Coronary artery (tissue), 2 donors: ENCODE measurements around the gene SCEL.

Experiments used
- DNase-seq: peaks from one replicate; pipeline ENCODE4 v3.0.0-alpha.2; 2017; ENCODE audit warnings: low spot score
- H3K27ac ChIP-seq, 2 donors: fragments of 200-600 bp; sonication (generic); one replicate each; pipeline ENCODE4 v1.5.1; 2016 to 2019
- H3K4me3 ChIP-seq: fragments of 200-600 bp; sonication (generic); 2 replicates; pipeline ENCODE4 v1.5.1; 2016; ENCODE audit warnings: mild to moderate bottlenecking, moderate library complexity
- TF ChIP-seq, protein P1 (sequence below): fragments of 200-600 bp; sonication (generic); IDR thresholded peaks from one replicate; pipeline ENCODE4 v1.5.1; 2019; ENCODE audit warnings: antibody characterized with exemption

Gene SCEL, protein sequence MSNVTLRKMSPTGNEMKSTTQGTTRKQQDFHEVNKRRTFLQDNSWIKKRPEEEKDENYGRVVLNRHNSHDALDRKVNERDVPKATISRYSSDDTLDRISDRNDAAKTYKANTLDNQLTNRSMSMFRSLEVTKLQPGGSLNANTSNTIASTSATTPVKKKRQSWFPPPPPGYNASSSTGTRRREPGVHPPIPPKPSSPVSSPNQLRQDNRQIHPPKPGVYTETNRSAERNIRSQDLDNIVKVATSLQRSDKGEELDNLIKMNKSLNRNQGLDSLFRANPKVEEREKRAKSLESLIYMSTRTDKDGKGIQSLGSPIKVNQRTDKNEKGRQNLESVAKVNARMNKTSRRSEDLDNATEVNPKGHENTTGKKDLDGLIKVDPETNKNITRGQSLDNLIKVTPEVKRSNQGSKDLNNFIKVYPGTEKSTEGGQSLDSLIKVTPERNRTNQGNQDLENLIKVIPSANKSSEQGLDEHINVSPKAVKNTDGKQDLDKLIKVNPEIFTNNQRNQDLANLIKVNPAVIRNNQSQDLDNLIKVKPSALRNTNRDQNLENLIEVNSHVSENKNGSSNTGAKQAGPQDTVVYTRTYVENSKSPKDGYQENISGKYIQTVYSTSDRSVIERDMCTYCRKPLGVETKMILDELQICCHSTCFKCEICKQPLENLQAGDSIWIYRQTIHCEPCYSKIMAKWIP

DNA sequence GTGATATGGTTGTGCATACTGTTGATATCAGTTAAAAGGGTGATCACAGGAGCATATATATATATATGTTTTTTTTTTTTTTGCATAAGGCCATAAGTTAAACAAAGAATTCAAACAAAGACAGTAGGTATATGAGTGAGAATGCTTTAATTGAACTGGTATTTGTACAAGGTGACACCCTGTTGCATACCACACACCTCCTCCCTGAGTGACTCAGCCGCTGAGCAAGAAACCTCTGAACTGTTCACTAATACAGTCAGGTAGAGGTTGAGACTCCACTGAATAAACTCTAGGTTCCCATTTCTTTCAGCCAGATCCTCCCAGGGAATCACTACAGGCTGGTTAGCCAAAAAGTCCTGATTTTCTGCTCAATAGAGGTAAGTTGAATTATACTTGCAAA, at the start of gene SCEL:
SCEL (plus strand) TSS at position 259 of the 400 bp plus-strand sequence. CDS start 20,170 bp downstream, outside the sequence.
- H3K27ac ChIP-seq: no peak within 1 kb of the TSS
- no peak within 1 kb of the TSS for H3K4me3 ChIP-seq

DNA sequence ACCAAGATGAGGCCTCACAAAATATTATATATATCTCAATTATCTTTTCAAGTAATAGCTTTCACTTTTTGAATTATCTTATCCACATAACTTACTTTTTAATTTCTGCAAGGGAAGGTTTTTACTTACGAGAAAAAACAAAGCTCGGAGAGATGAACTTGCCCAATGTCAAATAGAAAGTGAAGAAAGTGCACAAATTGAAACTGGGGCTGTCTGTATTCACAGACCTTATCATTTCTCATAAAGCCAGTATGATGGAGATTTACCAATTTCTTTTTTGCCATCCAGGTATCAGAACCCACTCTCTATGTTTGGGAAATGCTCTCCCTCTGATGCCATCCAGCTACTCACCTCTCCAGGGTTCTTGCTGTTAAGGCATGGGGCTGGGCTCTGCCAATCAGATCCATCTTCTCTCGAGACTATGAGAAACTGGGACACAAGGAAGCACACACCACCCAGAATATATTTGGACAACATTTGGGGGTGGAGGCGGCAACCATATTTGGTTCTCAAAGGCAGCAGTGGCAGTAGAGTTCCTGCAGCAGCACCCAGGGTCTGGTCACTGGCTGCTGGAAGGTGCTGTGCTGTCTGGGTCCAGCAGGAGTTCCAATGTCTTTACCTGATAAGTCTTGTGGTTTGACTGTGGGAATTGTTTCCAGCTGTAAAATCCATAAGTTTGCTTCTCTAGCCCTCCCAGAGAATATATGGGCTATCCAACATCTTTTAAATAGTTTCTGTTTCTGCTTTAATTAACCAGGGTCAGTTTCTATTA, 45.8 kb upstream of the SCEL start:
- TF ChIP-seq, protein P1, sequence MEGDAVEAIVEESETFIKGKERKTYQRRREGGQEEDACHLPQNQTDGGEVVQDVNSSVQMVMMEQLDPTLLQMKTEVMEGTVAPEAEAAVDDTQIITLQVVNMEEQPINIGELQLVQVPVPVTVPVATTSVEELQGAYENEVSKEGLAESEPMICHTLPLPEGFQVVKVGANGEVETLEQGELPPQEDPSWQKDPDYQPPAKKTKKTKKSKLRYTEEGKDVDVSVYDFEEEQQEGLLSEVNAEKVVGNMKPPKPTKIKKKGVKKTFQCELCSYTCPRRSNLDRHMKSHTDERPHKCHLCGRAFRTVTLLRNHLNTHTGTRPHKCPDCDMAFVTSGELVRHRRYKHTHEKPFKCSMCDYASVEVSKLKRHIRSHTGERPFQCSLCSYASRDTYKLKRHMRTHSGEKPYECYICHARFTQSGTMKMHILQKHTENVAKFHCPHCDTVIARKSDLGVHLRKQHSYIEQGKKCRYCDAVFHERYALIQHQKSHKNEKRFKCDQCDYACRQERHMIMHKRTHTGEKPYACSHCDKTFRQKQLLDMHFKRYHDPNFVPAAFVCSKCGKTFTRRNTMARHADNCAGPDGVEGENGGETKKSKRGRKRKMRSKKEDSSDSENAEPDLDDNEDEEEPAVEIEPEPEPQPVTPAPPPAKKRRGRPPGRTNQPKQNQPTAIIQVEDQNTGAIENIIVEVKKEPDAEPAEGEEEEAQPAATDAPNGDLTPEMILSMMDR: no peak
- no peak for DNase-seq
- Histone ChIP-seq H3K4me3 (no peak overlapping the region), H3K27ac (no peak overlapping the region)

More for the DNA sequence above, at the start of gene SCEL:
- TF ChIP-seq, protein P1: no peak
- no peak for DNase-seq

DNA sequence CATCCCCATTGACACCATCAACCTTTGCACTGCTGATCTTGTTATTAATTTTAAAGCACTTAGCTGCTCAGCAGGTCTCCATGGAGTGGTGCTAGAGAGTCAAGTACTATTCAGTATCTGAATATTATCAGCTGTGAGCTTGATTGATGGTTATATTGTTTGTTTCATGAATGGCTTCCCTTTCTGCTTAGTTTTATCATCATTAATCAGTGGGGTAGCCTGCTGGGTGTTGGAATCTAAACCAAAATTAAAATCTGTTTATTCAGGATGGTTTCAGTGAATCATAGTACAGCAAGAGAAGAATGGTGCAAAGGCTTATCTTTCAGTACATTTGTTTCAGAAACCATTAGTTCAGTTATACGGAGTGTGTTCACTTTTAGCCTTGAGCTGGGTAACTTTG, 42.5 kb upstream of the SCEL start:
- DNase-seq: no peak
- Histone ChIP-seq H3K4me3 (no peak overlapping the region), H3K27ac (no peak overlapping the region)
- TF ChIP-seq, protein P1: no peak

DNA sequence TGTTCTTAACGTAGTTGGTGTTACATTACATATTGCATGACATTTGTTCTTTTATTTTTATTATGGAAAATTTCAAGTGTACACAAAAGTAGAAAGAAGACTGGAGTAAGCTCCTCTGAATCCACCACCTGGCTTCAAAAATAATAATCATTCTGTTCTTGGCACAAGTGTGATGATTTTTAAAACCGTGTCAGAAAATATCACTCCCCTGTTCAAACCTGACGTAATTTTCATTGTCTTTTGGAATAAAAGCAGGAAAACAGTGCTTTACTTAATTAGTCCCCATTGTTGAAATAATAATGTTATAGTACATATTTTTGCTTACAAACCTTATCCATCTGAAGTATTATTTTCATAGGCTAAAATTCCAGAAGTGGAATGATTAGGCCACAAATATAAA, 41.3 kb upstream of the SCEL start:
- Histone ChIP-seq H3K27ac (no peak overlapping the region), H3K4me3 (no peak overlapping the region)
- TF ChIP-seq, protein P1: no peak
- DNase-seq: no peak

DNA sequence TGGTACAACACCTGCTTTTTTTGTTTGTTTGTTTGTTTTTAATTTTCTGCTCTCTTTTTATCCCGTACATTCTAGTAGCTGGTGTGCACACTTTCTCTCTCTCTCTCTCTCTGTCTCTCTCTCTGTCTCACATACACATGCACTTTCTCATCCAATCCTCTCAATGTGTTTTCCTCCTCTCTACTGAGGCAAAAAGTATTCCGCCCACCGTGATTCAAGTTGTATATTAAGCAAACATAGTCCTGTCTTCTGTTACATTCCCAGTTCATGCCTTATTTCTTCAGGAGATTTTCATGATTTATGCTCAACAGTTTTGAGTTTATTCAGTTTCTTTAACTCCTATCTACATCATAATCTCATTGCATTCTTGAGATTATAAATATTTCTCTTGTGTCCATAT, 38.2 kb upstream of the SCEL start:
- Histone ChIP-seq H3K4me3 (no peak overlapping the region), H3K27ac (no peak overlapping the region)
- TF ChIP-seq, protein P1: no peak
- no peak for DNase-seq

DNA sequence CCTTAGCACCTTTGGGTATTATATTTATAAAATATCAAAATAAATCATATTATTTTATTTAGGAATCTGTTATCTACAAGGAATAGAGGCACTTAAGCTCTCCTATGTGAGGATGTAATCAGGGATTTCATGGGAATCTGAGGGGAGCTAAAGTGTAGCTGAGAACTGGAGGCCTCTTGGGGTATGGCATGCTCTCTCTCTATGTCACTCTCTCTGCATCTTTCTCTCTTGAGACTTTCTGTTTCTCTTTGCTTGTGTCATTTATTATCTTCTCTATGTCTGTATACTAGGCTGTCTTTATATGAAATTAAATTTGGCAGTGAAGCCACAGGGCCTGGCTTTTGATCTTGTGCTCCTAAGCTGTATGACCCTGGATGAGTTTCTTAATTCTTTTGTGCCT, 37.7 kb upstream of the SCEL start:
- no peak overlapping the region for H3K4me3 ChIP-seq

More for the DNA sequence above, 37.7 kb upstream of the SCEL start:
- no peak for DNase-seq
- H3K27ac ChIP-seq: no peak overlapping the region
- TF ChIP-seq, protein P1: no peak
